Inflammatory macrophage treated with lipopolysaccharide for 1 hour (primary cell): ENCODE data around the gene TMC1.
A peak's percentile ranks its signal among the peaks of the same experiment; 100 is the strongest.

ENCODE experiments used
- DNase-seq, 2 donors: peaks; one replicate each; pipeline ENCODE4 v3.0.0-alpha.2; 2020 to 2022

The TMC1 gene

GRCh38 chr9:72576087-72576486, 54.7 kb downstream of the TMC1 start:
- no peak for DNase-seq

GRCh38 chr9:72577212-72577753, 55.9 kb downstream of the TMC1 start:
- peak; percentile 23 to 24 for DNase-seq

GRCh38 chr9:72579190-72579589, 57.8 kb downstream of the TMC1 start:
- DNase-seq: no peak

GRCh38 chr9:72579880-72580550, 58.6 kb downstream of the TMC1 start:
- peak in 1 of 2 donors; percentile 25 for DNase-seq

- no peak for DNase-seq
Observed at GRCh38 chr9:72581694-72582093, 60.3 kb downstream of the TMC1 start.

- no peak for DNase-seq
Observed at GRCh38 chr9:72583370-72583769, 62.0 kb downstream of the TMC1 start.

- DNase-seq: peak; percentile 88 to 97
Observed at GRCh38 chr9:72586388-72587130, 65.2 kb downstream of the TMC1 start.

GRCh38 chr9:72588336-72588735, 66.9 kb downstream of the TMC1 start:
- no peak for DNase-seq

GRCh38 chr9:72589667-72590521, 68.5 kb downstream of the TMC1 start:
- peak; percentile 68 to 71 for DNase-seq

GRCh38 chr9:72590824-72591223, 69.4 kb downstream of the TMC1 start:
- peak; percentile 25 to 34 for DNase-seq

- DNase-seq: peak; percentile 70 to 79
Observed at GRCh38 chr9:72592502-72593403, 71.3 kb downstream of the TMC1 start.

GRCh38 chr9:72596451-72597180, 75.2 kb downstream of the TMC1 start:
- DNase-seq: peak in 1 of 2 donors; percentile 25

GRCh38 chr9:72597181-72597517, 75.7 kb downstream of the TMC1 start:
- no peak for DNase-seq

GRCh38 chr9:72597601-72598000, 76.2 kb downstream of the TMC1 start:
- no peak for DNase-seq

GRCh38 chr9:72598639-72599038, 77.2 kb downstream of the TMC1 start:
- DNase-seq: peak; percentile 18 to 25

- DNase-seq: no peak
Observed at GRCh38 chr9:72599874-72600534, 78.6 kb downstream of the TMC1 start.

- DNase-seq: no peak
Observed at GRCh38 chr9:72600671-72601070, 79.3 kb downstream of the TMC1 start.

- DNase-seq: peak in 1 of 2 donors; percentile 24
Observed at GRCh38 chr9:72601615-72602014, 80.2 kb downstream of the TMC1 start.

GRCh38 chr9:72612449-72612848, 91.0 kb downstream of the TMC1 start:
- DNase-seq: no peak

- peak in 1 of 2 donors; percentile 14 for DNase-seq
Observed at GRCh38 chr9:72614067-72614466, 92.7 kb downstream of the TMC1 start.

- no peak for DNase-seq
Observed at GRCh38 chr9:72615931-72616330, 94.5 kb downstream of the TMC1 start.
